Ecto neural progenitor cell (in vitro differentiated cells): Measurements from ENCODE around the gene IL20.
"Not testable (repeated sequence)": the region's sequence is repeated elsewhere in the genome, so short reads cannot be mapped to it uniquely, and the experiment has no call there.

Experiments
- DNase-seq: peaks from one replicate; pipeline ENCODE4 v3.0.0-alpha.2; 2018; ENCODE audit warnings: low spot score

Gene IL20

GRCh38 chr1:206843626-206844025, 21.8 kb upstream of the IL20 start:
- DNase-seq = no peak

- DNase-seq = no peak
Measured at GRCh38 chr1:206846487-206846886, 18.9 kb upstream of the IL20 start.

- DNase-seq = no peak
Measured at GRCh38 chr1:206847337-206847834, 18.0 kb upstream of the IL20 start.

GRCh38 chr1:206847946-206848345, 17.5 kb upstream of the IL20 start:
- no peak for DNase-seq

GRCh38 chr1:206850401-206850800, 15.0 kb upstream of the IL20 start:
- no peak for DNase-seq

- no peak for DNase-seq
Measured at GRCh38 chr1:206851341-206852010, 13.9 kb upstream of the IL20 start.

GRCh38 chr1:206852662-206853061, 12.8 kb upstream of the IL20 start:
- DNase-seq = not testable (repeated sequence)

GRCh38 chr1:206853696-206854095, 11.7 kb upstream of the IL20 start:
- DNase-seq = not testable (repeated sequence)

GRCh38 chr1:206854401-206855129, 10.9 kb upstream of the IL20 start:
- no peak for DNase-seq

GRCh38 chr1:206855859-206856258, 9.6 kb upstream of the IL20 start:
- no peak for DNase-seq

- DNase-seq = no peak
Measured at GRCh38 chr1:206856674-206857464, 8.6 kb upstream of the IL20 start.

- DNase-seq = no peak
Measured at GRCh38 chr1:206859082-206859521, 6.3 kb upstream of the IL20 start.

- no peak for DNase-seq
Measured at GRCh38 chr1:206860165-206860564, 5.3 kb upstream of the IL20 start.

GRCh38 chr1:206863266-206863665, 2.2 kb upstream of the IL20 start:
- DNase-seq = no peak

- DNase-seq = no peak
Measured at GRCh38 chr1:206866062-206866461, 639 bp downstream of the IL20 start.

GRCh38 chr1:206867239-206867638, 1.8 kb downstream of the IL20 start:
- DNase-seq = no peak

- DNase-seq = no peak
Measured at GRCh38 chr1:206867716-206868115, 2.3 kb downstream of the IL20 start.

- no peak for DNase-seq
Measured at GRCh38 chr1:206868264-206868663, 2.8 kb downstream of the IL20 start.

GRCh38 chr1:206872139-206872538, 6.7 kb downstream of the IL20 start:
- DNase-seq = no peak

- no peak for DNase-seq
Measured at GRCh38 chr1:206873603-206874188, 8.3 kb downstream of the IL20 start.

- DNase-seq = no peak
Measured at GRCh38 chr1:206875752-206876377, 10.4 kb downstream of the IL20 start.

- DNase-seq = no peak
Measured at GRCh38 chr1:206878456-206878855, 13.0 kb downstream of the IL20 start.
